Loucy (cell line): Measurements from ENCODE around the gene MMRN2.

Experiments used
- H2AFZ ChIP-seq: fragments of 200-600 bp; sonication (generic); 2 replicates; pipeline ENCODE4 v1.6.0; 2016; ENCODE audit warnings: antibody characterized with exemption, mild to moderate bottlenecking, low read length, moderate library complexity
- H3F3A ChIP-seq: fragments of 200-600 bp; 2 replicates; pipeline ENCODE4 v1.6.0; 2016; ENCODE audit warnings: antibody characterized with exemption, low read depth, mild to moderate bottlenecking
- H3K27me3 ChIP-seq: fragments of 200-600 bp; sonication (generic); 2 replicates; pipeline ENCODE4 v1.6.1; 2014; ENCODE audit warnings: low read length, mild to moderate bottlenecking; ENCODE audit not compliant: insufficient read depth, poor library complexity, severe bottlenecking
- H3K36me3 ChIP-seq: fragments of 200-600 bp; sonication (generic); 2 replicates; pipeline ENCODE4 v1.6.1; 2016; ENCODE audit warnings: low read length; ENCODE audit not compliant: insufficient read depth
- H3K4me1 ChIP-seq: fragments of 200-600 bp; sonication (generic); 2 replicates; pipeline ENCODE4 v1.5.1; 2014; ENCODE audit warnings: low read length, mild to moderate bottlenecking; ENCODE audit not compliant: insufficient read depth, poor library complexity, severe bottlenecking
- H3K4me2 ChIP-seq: fragments of 200-600 bp; sonication (generic); 2 replicates; pipeline ENCODE4 v1.6.0; 2014; ENCODE audit warnings: antibody characterized with exemption, low read length, low read depth, mild to moderate bottlenecking; ENCODE audit not compliant: poor library complexity, severe bottlenecking
- H3K4me3 ChIP-seq: fragments of 200-600 bp; sonication (generic); 2 replicates; pipeline ENCODE4 v1.5.1; 2014; ENCODE audit warnings: low read length, mild to moderate bottlenecking, mixed read lengths; ENCODE audit not compliant: poor library complexity, severe bottlenecking
- H3K79me2 ChIP-seq: fragments of 200-600 bp; sonication (generic); 2 replicates; pipeline ENCODE4 v1.6.1; 2014; ENCODE audit warnings: low read length; ENCODE audit not compliant: insufficient read depth
- H3K9ac ChIP-seq: fragments of 200-600 bp; sonication (generic); 2 replicates; pipeline ENCODE4 v1.6.0; 2014; ENCODE audit warnings: mild to moderate bottlenecking, low read depth, low read length, moderate library complexity; ENCODE audit not compliant: poor library complexity, severe bottlenecking
- H3K9me2 ChIP-seq: fragments of 200-600 bp; sonication (generic); replicated peaks from 2 replicates; pipeline ENCODE4 v1.6.1; 2016; ENCODE audit warnings: low read depth, low read length, mixed read lengths
- H3K9me3 ChIP-seq: fragments of 200-600 bp; sonication (generic); 2 replicates; pipeline ENCODE4 v1.6.1; 2014; ENCODE audit warnings: mild to moderate bottlenecking, antibody characterized with exemption, low read length, low read depth; ENCODE audit not compliant: insufficient read depth
- H4K20me1 ChIP-seq: fragments of 200-600 bp; sonication (generic); 2 replicates; pipeline ENCODE4 v1.6.0; 2014; ENCODE audit warnings: antibody characterized with exemption, low read length, mild to moderate bottlenecking; ENCODE audit not compliant: insufficient read depth, poor library complexity, severe bottlenecking
- CTCF ChIP-seq: fragments of 200-600 bp; sonication (generic); conservative IDR thresholded peaks from 2 replicates; pipeline ENCODE4 v1.5.1; 2014; ENCODE audit warnings: mild to moderate bottlenecking, antibody characterized with exemption, low read length
- EZH2phosphoT487 ChIP-seq: fragments of 200-600 bp; IDR thresholded peaks from 2 replicates; pipeline ENCODE4 v1.6.1; 2018; ENCODE audit warnings: antibody characterized with exemption, mild to moderate bottlenecking, moderate library complexity, borderline replicate concordance

Gene MMRN2

GRCh38 chr10:86899132-86899531 lies 58.3 kb downstream of the MMRN2 start:
- Histone ChIP-seq H3K36me3 (no peaks in the 10 kb centered on the region), H3K9ac (no peak overlapping the region)
- TF ChIP-seq CTCF, result no peak
- TF ChIP-seq EZH2phosphoT487, result no peak

GRCh38 chr10:86898511-86898910 lies 58.9 kb downstream of the MMRN2 start:
- Histone ChIP-seq H2AFZ (no peak overlapping the region), H3K27me3 (no peaks in the 10 kb centered on the region), H3K36me3 (no peaks in the 10 kb centered on the region), H3K4me1 (no peaks in the 10 kb centered on the region), H3F3A (no peaks in the 10 kb centered on the region), H4K20me1 (no peaks in the 10 kb centered on the region), H3K9me2 (no peaks in the 10 kb centered on the region), H3K79me2 (no peaks in the 10 kb centered on the region), H3K4me2 (no peak overlapping the region), H3K4me3 (no peak overlapping the region), H3K9ac (no peak overlapping the region), H3K9me3 (no peaks in the 10 kb centered on the region)
- TF ChIP-seq EZH2phosphoT487 (no peak), CTCF (no peak)

More at GRCh38 chr10:86899132-86899531, 58.3 kb downstream of the MMRN2 start:
- Histone ChIP-seq H3K27me3 (no peaks in the 10 kb centered on the region), H3K4me1 (no peaks in the 10 kb centered on the region), H3K9me3 (no peaks in the 10 kb centered on the region), H3K9me2 (no peaks in the 10 kb centered on the region), H3K79me2 (no peaks in the 10 kb centered on the region), H3K4me3 (no peak overlapping the region), H3K4me2 (no peak overlapping the region), H2AFZ (0 out of 2 replicates have a peak overlapping the region, but pooled peaks have one; percentile 1), H4K20me1 (no peaks in the 10 kb centered on the region), H3F3A (no peaks in the 10 kb centered on the region)

GRCh38 chr10:86889997-86890396 lies 67.4 kb downstream of the MMRN2 start:
- Histone ChIP-seq H3K9me2 (no peaks in the 10 kb centered on the region), H2AFZ (no peak overlapping the region), H3K4me3 (no peak overlapping the region), H3K9ac (no peak overlapping the region), H3K9me3 (no peaks in the 10 kb centered on the region), H3K4me2 (peak overlapping the region; percentile 45), H3K4me1 (peaks cover 16% of the 10 kb centered on the region), H3K36me3 (no peaks in the 10 kb centered on the region), H3F3A (peaks cover 6% of the 10 kb centered on the region; the same call in 1 of the 2 replicates), H3K79me2 (no peaks in the 10 kb centered on the region), H3K27me3 (no peaks in the 10 kb centered on the region), H4K20me1 (no peaks in the 10 kb centered on the region)
- TF ChIP-seq CTCF (no peak), EZH2phosphoT487 (no peak)
